Skin of body (tissue), 1 donor: Measurements from ENCODE around the gene LMTK2. TPM values are rescaled to one million over a fixed set of nuclear protein-coding genes. Genes with fewer than 3 reads are reported as not detected.

Source experiments
- total RNA-seq: library from RNA; depleted of rRNA; stranded (reverse); fragments of >200 nt; gene quantifications from one replicate; pipeline ENCODE4 v1.2.3, GENCODE V29; 2014

LMTK2 gene
- total RNA-seq, 1 donor from 2014 or later: 12.9 TPM

Other genes with a start within 250 kb of the LMTK2 start
- 8.4 TPM for gene ASNS, start 234.5 kb upstream of the LMTK2 start, total RNA-seq
- not detected for gene OCM2, start 116.7 kb upstream of the LMTK2 start, total RNA-seq
- gene BHLHA15, start 104.6 kb downstream of the LMTK2 start, total RNA-seq: 0.49 TPM
- gene TECPR1, start 145.4 kb downstream of the LMTK2 start, total RNA-seq: 8.3 TPM
- gene BRI3, start 174.8 kb downstream of the LMTK2 start, total RNA-seq: 30.2 TPM